HG02943 (cell line): ENCODE results near the gene ALDOB.

Experiments used
- ATAC-seq: cut with Tn5 transposase; IDR thresholded peaks from one replicate; pipeline ENCODE4 v1.9.1; 2021; ENCODE audit warnings: mild to moderate bottlenecking, low read depth, moderate library complexity; ENCODE audit not compliant: unreplicated experiment

ALDOB gene

DNA sequence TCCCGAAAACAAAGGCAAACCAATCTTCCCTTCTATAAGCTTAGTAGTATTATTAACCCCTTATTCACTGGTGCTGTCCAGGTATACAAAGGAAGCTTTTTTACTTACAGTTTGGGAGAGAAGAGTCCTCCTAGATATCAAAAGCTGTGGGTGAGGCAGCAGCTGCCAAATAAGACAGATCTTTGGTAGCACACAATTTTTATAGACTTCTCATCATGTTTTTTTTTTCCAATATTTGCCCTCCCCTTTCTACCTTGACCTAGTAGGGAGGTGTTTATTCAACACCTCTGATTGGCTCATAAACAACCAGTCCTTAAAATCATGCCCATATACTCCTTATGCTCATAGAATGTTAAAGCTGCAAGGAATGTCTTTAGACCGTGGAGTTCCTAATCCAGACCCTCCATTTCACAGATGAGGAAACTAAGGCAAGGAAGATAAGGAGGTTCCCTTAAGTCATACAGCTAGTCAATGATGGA is at the start of gene ALDOB:
Gene ALDOB, minus strand, starts transcription at position 174 of the 479 bp plus-strand sequence. CDS start 4,887 bp downstream, outside the sequence.
- no peak for ATAC-seq

DNA sequence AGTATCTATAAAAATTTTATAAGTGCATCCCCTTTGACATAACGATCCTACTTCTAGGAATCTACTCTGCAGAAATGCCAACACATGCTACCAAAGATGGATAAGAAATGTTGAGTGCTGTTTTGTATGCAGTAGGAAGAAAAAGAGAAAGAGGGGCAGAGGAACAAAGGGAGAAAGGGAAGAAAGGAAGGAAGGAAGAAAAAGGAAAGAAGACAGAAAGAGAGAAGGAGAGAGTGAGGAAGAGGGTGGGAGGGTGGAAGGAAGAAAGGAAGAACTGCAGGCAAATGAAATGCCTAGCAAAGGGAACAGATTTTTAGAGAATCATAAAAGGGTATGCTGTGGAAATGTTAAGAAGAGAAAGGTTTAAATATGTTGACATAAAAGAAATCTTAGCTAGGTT is 48.5 kb upstream of the ALDOB start:
- ATAC-seq = no peak

DNA sequence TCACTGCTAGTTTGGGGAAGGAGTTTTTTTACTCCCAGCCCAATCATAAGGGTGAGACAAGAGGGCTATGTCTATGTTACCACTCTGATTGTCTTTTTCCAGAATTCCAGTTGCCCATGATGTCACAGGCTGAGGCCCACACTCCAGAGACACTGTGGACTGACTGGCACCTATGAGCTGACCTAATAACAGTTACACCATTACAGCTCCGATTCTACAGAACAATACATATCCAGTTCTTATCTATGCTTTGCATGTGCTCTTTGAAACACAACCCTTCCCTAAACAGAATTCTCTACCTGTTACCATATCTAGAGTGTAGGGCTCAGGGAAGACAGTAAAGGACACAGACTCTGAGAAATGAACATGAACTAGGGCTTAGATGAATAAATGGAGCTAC is 45.7 kb upstream of the ALDOB start:
- ATAC-seq = no peak

DNA sequence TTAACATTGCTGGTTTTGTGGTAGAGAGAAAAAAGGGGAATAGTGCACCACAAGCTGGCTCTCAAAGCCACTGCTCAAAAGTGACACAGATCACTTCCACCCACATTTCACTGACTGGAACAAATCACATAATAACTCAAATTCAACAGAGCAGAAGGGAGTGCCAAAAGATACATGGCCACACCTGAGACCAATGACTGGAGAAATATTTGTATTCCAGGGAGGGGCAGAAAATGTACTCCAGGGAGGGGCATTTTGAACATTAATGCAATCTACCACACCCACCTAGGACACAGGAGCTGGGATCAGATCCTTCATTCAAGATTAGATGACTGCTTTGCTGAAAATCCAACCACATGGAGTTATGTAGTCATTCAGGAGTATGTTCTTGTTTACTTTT is 44.8 kb upstream of the ALDOB start:
- ATAC-seq = no peak

DNA sequence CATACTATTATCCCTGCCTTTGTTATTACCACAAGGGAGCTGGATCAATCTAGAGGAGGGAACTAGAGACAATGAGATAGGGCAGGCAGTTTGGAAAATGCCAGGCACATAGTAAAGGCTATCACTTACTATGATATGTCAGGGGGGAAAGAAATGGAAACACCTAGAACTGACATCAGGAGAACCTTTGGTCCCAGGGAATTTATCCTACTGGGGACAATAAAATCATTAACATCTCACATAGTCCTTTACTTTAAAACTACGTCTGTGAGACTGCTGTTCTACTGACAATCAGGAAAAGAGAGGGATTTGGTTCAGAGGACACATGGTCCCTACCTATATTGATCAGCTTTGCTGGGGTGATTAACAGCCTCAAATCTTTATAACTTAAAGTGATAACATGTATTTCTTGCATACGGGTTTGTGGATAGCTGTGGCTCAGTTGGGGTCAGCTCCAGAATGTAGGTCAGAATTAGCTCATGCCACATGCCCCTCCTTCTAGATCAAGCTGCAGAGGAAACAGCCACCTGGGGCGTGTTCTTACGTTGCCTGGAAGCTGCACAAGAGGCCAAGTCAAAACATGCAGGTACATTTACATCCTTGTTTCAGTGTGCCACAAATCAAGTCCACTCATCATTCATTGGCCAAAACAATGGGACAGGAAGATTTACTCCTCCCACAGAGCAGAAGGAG is 43.9 kb upstream of the ALDOB start:
- ATAC-seq = no peak

DNA sequence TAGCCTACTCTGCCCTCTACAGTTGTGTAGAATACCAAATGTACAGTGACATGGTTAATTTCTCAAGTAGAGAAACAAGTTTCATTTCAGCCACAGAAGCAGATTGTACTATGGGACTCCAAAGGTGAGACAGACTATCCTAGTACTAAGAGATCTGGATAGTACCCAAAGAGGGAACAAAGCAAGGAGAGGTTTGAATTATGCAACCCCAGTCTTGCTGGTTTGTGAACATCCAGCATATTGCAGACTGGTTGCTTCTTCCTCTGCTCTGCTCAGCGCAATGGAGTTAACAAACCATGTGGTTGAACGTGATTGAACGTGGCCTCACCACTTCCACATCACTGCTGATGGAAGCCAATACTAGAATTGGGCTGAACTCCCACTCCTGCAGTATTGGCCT is 43.3 kb upstream of the ALDOB start:
- no peak for ATAC-seq

DNA sequence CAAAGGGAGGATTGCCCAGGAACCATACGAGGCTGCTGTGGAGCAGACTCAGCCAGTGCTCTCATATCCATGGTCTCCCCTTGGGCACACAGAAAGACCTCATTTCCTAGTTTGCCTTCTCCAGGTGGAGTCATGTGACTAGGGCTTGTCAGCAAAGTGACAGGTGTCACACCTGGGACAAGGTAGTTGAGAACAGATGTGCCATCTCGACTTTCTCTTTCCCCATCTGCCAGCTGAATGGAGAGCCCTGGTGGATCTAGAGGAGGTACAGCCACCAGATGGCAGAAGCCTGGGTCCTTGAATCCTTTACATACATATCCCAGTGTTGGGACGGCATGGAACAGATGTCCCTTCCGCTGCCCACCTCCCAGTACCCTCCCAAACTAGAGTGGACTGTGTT is 42.9 kb upstream of the ALDOB start:
- no peak for ATAC-seq

DNA sequence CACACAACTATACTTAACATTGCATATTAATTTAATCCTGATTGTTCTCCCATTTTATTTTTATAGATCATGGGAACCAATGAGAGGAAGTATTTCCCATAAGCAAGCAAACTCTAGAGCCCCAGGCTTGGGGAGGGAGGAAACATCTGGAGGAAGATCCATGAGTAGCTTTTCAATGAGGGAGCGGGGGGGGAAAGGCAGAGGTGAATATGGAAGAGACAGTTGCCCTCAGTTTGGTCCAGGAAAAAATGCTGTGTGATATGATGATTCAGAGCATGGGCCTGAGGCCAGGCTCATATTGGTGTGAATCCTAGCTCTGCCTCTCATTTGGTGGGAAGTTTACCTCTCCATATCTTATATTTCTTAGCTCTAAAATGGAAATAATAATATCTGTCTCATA is 42.2 kb upstream of the ALDOB start:
- no peak for ATAC-seq

DNA sequence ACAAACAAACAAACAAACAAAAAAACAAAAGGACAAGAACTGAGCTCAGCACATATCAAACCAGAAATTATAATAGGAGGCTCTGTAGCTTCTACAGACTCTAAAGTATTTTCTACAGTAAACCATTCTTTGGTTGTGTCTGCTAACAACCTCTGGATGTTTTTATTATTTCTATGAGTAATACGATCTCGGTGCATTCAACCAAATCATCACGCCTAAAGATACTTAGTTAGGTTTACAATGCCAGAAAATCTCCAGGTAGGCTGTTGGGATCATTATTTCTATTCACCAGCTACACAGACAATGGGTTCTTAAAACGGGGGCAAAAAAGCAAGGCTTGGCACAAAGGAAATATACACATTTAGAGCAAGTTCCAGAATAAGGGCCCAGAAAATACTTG is 41.6 kb upstream of the ALDOB start:
- no peak for ATAC-seq

DNA sequence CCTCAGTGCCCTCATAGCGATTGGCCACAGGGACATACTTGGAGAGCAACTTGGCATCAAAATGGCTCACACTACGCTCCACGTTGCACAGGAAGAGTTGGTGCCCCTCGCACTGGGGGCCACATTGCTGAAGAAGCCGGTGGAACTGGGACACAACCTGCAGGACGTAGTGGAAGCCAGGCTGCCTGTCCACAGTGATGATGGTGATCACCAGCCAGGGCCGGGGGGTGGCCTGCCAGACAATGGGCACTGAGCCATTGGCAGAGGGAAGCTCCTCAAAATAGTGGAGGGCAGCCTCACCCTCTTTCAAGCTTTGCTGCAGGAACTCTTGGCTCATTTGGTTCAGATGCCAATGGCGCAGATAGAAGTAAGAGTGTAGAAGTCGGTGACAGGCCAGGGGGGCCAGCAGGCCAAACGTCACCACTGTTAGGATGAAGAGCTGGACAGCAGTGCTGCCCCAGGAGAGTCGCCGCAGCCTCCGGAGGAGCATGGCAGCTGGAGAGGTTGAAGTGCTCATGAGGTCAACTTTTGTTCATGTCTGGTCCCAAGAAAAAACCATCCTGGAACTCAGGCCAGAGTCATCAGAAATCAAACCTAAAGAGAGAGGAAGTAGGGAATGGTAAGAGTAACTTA is 41.1 kb upstream of the ALDOB start:
- no peak for ATAC-seq

DNA sequence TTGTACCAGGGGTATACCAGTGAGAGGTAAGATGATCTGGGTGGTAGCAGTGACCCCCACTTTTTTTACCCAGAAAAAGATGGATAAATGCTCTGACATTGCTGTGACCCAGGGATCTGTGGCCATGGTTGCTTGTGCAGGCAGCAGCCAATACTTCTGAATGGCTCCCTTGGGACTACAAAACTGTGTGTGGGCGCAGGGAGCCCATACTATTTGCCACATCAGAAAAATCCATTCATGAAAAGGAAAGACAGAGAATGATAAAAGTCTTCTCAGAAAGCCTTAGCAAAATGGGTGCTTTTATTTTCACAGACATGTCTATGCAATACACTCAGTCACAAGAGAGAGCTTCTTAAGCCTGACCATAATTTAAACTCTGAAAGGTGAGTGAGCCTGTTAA is 37.3 kb upstream of the ALDOB start:
- ATAC-seq = no peak

DNA sequence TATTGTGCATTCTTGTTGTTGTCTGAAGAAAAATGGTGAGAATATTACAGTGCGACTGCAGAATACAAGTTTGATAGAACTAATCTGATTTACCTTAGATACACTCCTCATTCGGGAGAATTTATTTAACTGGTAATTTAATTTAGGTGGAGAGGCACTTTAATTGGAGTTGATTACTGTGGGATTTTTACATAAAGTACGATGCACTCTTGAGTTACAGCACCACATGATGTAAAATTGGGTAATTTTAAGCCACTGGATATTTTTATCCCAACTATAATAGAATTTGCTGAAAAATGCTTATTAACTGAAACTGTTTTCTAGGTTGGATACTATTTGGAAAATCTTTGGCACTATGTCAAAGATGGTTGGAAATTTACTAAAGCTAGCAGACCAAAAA is 35.4 kb upstream of the ALDOB start:
- no peak for ATAC-seq

DNA sequence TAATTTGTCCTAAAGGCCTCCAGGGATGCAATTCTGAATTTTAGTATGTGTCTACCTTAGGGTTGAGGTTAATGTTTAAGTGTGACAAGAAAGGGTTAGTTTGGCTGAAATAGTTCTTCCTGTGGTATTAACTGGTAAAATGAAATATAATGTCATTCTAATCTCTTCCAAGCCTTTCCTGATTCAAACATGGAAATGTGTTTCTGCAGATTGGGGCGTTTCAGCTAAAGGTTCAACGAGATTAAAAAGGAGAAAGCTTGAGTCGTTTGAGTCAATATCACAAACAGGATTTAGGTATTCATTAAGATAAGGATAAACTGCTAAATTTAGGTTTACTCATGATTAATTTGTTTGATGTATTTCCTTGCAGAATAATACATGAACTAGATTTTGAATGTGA is 34.4 kb upstream of the ALDOB start:
- ATAC-seq = no peak

DNA sequence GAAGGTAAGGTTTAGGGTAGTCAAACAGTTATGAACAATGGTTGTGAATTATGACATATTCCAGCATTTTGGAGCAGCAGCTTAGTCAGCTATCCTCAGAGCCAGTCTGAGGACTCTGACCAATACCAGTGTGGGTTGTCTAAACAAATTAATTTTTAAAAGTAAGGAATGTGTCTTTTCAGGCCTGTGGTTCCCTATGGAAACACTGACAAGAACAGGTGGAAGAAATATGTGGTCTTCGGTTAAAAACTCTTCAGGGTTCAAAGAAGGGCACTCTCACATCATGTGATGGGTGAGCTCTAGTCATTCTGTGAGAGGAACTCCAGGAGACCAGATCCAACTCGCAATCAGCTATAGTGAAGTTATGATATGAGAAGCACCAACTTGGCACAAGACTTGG is 33.5 kb upstream of the ALDOB start:
- no peak for ATAC-seq

DNA sequence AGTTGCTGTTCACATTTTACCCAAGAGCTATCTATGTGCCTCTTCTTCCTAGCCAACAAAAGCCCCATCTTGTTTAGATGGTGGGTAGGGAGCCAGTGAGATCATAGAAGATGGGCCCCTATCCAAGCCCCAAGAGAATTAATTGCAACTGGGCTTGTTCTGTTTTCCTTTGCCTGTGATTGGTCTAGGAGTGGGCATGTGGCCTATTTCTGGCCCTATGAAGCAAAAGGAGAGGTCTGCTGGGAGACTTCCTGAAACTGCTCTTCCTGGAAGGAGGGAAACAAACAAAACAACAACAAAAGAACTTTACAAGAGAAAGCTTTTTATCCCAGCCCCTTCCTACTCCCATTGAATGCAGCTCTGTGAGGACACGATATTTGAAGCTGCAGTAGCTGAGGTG is 32.5 kb upstream of the ALDOB start:
- no peak for ATAC-seq

DNA sequence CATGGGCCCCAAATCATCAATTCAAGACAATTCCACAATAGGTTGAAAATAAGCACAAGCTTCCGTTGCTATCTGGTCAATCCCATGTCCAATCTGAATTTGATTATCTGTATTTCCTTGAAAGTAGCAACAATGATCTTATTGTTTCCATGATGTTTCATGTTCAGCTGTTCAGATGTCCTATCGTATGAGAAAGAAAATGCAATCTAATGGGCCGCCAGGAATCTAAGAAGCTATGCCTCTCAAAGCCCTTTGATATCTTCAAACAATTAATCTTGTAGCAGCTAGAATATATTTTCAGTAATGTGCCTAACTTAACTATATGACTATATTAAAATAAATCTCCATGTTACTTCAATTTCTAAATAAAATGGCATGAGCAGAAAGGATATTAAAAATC is 32.1 kb upstream of the ALDOB start:
- ATAC-seq = no peak

DNA sequence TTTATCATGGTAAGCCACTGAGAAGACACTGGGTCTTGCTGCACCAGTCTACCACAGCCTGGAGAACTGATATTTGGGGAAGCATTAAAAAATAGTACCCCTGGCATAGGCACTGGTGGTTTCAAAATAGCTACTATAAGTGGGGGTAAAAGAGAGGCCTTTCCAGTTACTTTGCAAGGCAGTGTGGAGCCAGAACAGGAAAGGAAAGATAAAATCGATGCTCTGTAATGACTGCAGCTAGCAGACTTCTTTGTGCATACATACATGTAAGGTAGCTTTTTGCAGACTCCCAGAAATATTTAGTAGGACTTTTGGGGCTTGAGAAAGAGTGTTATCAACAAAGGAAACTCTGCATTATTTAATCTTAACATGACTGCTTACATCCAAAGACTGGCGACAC is 31.3 kb upstream of the ALDOB start:
- ATAC-seq = no peak

DNA sequence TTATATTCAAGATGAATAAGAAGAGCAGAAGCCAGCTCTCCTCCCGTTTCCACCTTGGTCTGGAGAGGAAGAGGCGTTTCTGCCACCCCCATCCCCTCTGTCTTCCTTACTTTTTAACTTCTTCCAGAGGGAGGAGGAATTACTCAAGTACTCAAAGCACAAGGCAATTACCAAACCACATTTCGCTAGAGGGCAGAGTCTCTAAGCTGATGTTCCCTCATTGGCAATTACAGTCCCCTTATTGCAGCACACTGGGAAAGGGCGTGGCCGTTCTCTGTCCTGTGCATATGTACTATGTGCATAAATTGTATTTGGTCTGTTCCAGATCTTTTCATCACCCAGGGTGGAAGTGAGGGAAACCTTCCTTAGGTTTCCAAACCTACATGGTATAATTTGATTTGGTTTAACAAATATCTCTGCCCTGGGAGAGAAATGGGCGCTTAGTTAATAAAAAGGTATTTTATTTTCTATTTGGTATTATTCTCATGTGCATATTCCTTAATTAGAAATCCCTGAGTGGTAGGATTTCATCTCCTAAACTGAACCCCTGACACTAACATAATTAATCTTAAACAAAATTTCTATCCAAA is 29.8 kb upstream of the ALDOB start:
- ATAC-seq = no peak

DNA sequence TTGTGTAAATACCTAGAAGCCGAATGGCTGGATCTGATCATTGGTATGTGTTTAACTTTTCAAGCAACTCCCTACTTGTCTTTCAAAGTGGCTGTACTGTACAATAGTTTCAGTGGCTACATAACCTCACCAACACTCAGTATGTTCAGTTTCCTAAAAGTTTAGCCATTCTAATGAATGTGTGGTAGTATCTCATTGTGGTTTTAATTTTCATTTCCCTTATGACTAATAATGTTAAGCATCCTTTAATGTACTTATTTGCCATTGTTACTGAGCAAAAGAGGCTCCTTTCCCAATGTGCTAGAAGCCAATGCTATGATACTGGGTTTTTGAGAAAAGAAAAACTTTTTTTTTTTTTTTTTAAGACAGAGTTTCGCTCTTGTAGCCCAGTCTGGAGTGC is 27.8 kb upstream of the ALDOB start:
- no peak for ATAC-seq

DNA sequence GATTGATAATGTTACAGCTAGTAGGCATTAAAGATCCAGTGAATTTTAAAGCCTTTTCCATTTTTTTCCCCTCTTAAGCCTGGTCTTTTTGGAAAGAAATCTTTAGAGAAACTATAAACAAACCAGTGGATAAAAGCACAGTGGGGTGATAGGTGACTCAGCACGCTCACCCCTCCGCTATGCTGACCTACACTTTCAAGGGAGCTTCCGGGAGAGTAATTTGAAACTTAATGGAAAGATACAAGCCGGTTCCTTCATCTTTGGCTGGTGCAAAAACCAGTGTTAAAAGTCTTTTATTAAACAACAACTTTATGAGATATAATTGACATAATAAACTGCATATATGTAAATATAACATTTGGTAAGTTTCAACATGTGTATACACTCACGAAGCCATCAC is 27.0 kb upstream of the ALDOB start:
- no peak for ATAC-seq

DNA sequence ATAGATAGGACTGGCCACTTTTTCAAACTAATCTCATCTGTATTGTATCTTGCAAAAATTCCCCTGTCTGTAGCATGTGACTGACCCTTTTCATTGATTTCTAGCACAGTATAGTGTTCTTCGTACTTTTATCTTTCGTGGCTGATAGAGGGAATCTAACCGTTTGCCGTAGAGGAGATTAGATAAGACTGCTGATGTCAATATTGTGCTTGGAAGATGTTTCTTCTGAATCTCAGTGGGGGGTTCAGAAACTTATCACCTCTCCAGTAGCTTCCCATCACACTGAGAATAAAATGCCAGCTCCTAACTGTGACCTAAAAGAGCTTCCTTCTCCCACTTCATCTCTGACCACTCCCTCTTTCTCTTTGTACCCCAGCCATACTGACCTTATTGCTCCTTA is 25.4 kb upstream of the ALDOB start:
- no peak for ATAC-seq
